Adrenal gland (tissue), 5 donors: ENCODE results near the gene CLIC6.

Experiments used
- POLR2A ChIP-seq, 2 donors: fragments of 450-650 bp; IDR thresholded peaks; one replicate each; pipeline ENCODE4 v1.6.1; 2017; ENCODE audit warnings: antibody characterized with exemption in 2 of 2, mild to moderate bottlenecking in 2 of 2, moderate library complexity in 1 of 2
- TF ChIP-seq, protein P1 (sequence below), 6 experiments: fragments of 450-650 bp in 4 of 6; fragments of 200-600 bp in 2 of 6; sonication (generic) in 1 of 6; IDR thresholded peaks; 1 replicate in 5 of 6; 2 replicates in 1 of 6; pipeline versions ENCODE4 v1.5.1 to v1.8.0; 2016 to 2021; ENCODE audit warnings: antibody characterized with exemption in 6 of 6, mild to moderate bottlenecking in 2 of 6, moderate library complexity in 1 of 6
- donor health status: DM: no; HTN: no; CAD: no.

GRCh38 chr21:34697826-34698225, 29.0 kb downstream of the CLIC6 start:
- no peak for TF ChIP-seq POLR2A (IDR thresholded peaks at IDR 0.05)
- TF ChIP-seq, protein P1, sequence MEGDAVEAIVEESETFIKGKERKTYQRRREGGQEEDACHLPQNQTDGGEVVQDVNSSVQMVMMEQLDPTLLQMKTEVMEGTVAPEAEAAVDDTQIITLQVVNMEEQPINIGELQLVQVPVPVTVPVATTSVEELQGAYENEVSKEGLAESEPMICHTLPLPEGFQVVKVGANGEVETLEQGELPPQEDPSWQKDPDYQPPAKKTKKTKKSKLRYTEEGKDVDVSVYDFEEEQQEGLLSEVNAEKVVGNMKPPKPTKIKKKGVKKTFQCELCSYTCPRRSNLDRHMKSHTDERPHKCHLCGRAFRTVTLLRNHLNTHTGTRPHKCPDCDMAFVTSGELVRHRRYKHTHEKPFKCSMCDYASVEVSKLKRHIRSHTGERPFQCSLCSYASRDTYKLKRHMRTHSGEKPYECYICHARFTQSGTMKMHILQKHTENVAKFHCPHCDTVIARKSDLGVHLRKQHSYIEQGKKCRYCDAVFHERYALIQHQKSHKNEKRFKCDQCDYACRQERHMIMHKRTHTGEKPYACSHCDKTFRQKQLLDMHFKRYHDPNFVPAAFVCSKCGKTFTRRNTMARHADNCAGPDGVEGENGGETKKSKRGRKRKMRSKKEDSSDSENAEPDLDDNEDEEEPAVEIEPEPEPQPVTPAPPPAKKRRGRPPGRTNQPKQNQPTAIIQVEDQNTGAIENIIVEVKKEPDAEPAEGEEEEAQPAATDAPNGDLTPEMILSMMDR (IDR thresholded peaks at IDR 0.05), result no peak
